ENCODE measurements around the gene SLC46A1.
A peak's percentile ranks its signal among the peaks of the same experiment; 100 is the strongest.

SLC46A1 gene

GRCh38 chr17:28404007-28404406, 2.0 kb downstream of the SLC46A1 start:
- no peak for DNase-seq

DNA sequence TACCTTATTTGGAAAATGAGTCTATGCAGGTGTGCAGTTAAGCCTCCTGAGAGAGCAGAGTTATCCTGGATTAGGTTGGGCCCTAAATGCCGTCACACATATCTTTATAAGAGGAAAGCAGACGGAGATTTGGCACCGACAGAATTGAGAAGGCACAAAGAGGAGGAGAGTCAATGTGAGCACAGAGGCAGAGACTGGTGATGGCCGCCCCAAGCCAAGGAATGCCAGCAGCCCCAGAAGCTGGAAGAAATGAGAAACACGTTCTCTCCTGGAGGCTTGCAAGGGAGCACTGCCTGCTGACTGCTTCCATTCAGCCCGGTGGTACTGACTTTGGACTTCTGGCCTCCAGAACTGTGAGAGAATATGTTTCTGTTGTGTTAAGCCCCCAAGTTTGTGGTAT, 3.2 kb downstream of the SLC46A1 start:
- no peak for DNase-seq

- no peak for DNase-seq
Measured at GRCh38 chr17:28402224-28402630, 3.8 kb downstream of the SLC46A1 start.

GRCh38 chr17:28399808-28400207, 6.2 kb downstream of the SLC46A1 start:
- DNase-seq: no peak

DNA sequence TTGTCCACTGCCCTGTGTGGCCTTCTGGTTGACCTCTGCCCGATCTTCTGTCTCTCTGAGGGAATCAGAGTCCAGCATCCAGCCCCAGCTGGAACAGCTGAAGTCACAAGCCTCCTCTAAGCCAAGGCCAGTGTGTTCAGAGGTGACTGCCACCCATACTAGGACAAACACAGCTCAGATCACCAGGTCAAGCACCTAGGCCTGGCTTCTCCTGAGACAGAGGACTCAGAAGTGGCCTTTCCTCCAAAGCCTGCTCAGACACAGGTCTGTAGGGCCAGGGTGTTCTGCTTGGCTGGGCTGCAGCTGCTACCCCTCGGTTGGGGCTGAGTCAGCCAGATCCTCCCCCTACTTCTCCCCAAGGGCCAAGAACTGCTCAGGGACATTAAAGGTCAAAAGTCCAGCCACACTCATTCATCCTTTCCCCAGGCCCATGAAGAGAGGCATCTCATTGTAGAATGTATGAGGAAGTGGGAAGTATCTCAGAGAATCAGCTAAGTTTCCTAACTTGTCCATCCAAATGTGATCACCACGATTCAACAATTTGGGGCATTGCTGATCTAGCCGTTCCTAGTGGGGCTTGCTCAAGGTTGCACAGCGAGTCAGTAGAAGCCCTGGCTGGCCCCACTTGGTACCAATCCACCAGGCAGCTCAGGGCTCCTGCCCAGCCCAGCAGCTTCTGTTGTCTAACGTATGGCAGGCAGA, 7.6 kb downstream of the SLC46A1 start:
- no peak for DNase-seq

GRCh38 chr17:28397687-28398279, 8.2 kb downstream of the SLC46A1 start:
- no peak for DNase-seq

GRCh38 chr17:28397275-28397674, 8.7 kb downstream of the SLC46A1 start:
- no peak for DNase-seq

DNA sequence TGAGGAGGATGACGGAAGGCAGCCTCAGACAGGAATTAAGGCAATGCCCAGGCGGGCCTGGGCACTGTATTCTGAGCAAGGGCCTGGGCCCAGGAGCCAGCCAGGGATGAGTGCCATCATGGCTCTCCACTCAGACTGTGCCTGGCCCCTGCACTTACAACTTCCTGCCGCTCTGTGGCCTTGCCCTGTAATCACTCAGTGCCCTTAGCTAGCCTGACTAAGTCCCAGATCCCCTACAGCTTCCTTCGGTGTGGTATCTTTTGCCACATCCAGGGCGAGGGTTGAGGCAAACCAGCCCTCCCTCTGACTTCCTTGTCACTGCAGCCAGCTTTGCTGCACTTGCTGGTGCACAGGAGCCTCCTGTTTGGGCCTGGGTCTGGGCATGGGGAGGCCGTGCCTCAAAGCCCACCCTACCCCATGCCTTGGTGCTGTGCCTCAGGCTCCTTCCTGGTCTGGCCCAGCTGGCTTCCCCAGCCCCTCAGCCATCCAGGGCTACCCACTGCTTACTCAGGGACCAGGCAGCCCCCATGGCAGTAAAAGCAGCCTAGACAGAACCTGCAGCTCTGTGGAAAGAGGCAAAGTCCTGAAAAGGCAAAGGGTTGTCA, 9.3 kb downstream of the SLC46A1 start:
- DNase-seq: no peak

GRCh38 chr17:28395968-28396367, 10.0 kb downstream of the SLC46A1 start:
- no peak for DNase-seq

GRCh38 chr17:28395426-28395825, 10.6 kb downstream of the SLC46A1 start:
- no peak for DNase-seq

GRCh38 chr17:28394337-28395116, 11.5 kb downstream of the SLC46A1 start:
- DNase-seq: no peak

DNA sequence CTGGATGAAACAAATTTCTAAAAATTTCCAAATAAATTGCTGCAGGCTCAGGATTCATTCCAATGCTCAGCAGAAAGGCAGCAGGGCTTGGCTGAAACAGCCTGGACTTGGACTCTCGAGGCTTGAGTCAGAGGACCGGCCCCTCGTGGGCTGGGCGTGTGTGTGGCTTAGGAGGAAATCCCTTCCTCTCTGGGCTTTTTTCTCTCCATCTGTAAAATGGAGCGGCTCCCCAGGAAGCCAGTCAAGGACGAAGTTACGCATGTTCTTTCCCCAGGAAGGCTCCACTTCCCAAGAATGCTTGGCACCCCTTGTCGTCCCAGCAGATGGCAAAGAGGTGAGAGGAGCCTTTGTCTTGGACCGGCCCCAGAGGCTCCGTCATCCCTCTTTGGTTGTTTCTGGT, 13.5 kb downstream of the SLC46A1 start:
- no peak for DNase-seq

- DNase-seq: no peak
Measured at GRCh38 chr17:28391401-28391800, 14.6 kb downstream of the SLC46A1 start.

- DNase-seq: no peak
Measured at GRCh38 chr17:28390984-28391383, 15.0 kb downstream of the SLC46A1 start.

DNA sequence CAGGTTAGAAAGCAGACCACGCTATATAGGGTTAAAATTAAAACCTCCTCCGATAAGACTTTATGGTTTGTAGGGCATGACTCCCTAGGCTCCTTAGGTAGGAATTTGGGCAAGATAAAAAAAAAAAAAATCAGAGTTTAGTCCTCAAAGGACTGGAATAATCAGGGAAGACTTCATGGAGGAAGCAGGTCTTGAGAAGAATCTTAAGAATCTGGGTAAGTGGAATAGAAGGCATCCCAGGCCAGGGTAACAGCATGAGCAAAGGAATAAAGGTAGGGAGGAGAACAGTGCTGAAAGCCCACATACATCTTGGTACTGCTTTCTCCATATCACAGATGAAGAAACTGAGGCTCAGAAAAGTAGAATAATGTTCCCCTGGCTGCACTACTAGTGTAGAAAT, 15.4 kb downstream of the SLC46A1 start:
- DNase-seq: no peak

DNA sequence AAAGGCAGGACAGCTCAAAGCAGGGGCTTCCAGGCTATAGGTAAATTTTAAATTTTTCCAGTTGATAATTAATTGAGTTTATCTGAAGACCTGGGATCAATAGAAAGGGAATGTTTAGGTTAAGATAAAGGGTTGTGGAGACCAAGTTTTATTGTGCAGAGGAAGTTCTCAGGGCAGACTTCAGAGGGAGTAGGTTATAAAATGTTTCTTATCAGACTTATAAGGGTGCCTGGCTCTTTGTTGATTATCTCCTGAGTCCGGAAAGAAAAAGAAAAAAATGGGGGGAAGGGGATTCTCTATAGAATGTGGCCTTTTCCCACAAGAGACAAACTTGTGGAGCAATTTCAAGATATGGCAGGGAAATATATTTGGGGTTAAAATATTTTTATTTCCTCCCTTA, 15.9 kb downstream of the SLC46A1 start:
- DNase-seq: no peak

GRCh38 chr17:28388106-28388505, 17.9 kb downstream of the SLC46A1 start:
- no peak for DNase-seq

GRCh38 chr17:28386391-28386790, 19.6 kb downstream of the SLC46A1 start:
- DNase-seq: no peak

GRCh38 chr17:28385406-28385805, 20.6 kb downstream of the SLC46A1 start:
- no peak for DNase-seq

GRCh38 chr17:28385037-28385400, 21.0 kb downstream of the SLC46A1 start:
- no peak for DNase-seq

DNA sequence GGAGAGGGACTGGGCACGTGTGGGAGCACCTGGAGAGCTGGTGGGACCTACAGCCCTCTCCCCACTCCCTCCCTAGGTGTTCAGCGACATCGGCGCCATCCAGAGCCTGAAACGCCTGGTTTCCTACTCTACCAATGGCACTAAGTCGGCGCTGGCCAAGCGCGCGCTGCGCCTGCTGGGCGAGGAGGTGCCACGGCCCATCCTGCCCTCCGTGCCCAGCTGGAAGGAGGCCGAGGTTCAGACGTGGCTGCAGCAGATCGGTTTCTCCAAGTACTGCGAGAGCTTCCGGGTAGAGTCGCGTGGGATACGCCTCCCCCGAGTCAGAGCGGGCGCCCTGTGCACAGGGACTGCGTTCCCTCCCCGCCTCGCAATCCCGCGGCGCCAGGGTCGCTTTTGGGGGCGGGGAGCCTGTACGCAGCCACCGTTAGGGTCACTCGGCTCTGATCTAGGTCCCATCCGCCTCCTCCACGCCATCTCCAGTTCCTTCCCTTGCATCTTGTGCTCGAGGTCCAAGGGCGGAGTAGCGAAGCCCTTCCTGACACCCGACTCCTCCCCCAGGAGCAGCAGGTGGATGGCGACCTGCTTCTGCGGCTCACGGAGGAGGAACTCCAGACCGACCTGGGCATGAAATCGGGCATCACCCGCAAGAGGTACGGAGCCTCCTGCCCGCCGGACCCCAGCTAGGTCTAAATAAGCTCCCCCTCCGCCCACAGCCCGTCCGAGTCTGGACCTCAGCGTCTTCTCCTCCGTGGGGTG, 21.6 kb downstream of the SLC46A1 start:
- DNase-seq: peak; percentile 53 to 59

DNA sequence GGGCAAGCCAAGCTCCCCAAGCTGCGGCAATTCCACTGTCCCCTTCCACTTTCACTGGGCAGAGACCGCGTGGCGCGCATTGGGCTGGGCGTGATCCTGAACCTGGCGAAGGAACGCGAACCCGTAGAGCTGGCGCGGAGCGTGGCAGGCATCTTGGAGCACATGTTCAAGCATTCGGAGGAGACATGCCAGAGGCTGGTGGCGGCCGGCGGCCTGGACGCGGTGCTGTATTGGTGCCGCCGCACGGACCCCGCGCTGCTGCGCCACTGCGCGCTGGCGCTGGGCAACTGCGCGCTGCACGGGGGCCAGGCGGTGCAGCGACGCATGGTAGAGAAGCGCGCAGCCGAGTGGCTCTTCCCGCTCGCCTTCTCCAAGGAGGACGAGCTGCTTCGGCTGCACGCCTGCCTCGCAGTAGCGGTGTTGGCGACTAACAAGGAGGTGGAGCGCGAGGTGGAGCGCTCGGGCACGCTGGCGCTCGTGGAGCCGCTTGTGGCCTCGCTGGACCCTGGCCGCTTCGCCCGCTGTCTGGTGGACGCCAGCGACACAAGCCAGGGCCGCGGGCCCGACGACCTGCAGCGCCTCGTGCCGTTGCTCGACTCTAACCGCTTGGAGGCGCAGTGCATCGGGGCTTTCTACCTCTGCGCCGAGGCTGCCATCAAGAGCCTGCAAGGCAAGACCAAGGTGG, 24.7 kb downstream of the SLC46A1 start:
- no peak for DNase-seq

Measured in activated CD4-positive, alpha-beta T cell treated with anti-CD3 and anti-CD28 coated beads for 4 hours (primary cell).